HG03039 (cell line): Measurements from ENCODE around the gene MINDY4B.
"Not testable (repeated sequence)": the region's sequence is repeated elsewhere in the genome, so short reads cannot be mapped to it uniquely, and the experiment has no call there.

ENCODE experiments used
- ATAC-seq: cut with Tn5 transposase; IDR thresholded peaks from one replicate; pipeline ENCODE4 v1.9.1; 2021; ENCODE audit warnings: mild to moderate bottlenecking, moderate library complexity; ENCODE audit not compliant: unreplicated experiment

Gene MINDY4B

DNA sequence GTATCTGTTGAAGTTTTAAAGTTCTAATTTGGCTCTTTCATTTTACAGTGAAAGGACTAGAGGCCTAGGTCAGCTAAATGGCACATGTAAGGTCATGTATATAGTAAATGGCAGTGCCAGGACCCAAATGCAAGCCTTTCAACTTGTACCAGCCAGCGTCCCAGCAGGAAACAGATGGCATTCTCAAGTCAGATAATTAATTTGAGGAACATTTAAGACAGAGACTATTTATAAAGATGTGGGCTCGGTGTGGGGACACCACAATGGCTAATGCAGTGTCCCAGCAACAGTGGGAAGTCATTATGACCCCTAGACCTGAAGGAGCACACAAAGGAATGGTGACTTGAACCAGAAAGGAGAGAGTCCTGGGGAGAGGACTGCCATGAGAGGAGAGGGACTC, 6.1 kb downstream of the MINDY4B start:
- ATAC-seq: no peak

GRCh38 chr3:150898046-150898754, 7.0 kb downstream of the MINDY4B start:
- no peak for ATAC-seq

DNA sequence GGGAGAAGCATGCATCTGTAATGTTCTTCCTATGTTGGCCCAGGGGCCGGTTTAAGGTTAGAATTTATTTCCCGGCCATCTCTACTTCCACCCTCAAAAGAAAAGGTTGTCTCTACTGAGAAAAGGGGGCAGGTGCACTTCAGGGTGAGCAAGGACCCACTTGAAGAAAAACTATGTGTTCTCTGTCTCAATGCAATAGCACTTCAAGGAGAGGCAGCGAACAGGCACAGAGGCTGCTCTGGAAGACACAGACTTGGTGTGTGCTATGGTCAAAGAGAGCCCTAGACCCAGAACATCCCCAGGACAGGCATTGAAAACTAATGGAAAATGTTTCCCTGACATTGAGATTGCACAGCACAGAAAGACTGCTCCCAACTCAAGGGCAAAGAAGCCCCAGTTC, 7.6 kb downstream of the MINDY4B start:
- ATAC-seq: no peak

DNA sequence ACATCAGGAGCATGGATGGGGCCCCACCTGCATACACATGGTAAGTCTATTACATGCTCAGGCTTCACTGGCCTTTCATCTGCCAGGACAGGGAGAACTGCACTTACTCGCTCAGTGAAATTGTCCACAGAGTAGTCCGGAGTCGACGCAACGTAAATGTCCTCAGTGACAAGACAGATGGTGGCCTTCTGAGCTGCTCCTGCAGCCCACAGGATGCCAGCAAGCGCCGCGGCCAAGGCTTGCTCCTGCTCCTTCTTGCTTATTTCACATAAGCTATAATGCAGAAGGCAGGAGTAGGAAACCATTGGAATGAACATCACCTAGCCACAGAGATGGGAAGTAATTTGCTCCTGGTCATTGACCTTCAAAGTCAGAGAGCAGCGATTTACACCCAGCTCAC, 14.4 kb downstream of the MINDY4B start:
- no peak for ATAC-seq

DNA sequence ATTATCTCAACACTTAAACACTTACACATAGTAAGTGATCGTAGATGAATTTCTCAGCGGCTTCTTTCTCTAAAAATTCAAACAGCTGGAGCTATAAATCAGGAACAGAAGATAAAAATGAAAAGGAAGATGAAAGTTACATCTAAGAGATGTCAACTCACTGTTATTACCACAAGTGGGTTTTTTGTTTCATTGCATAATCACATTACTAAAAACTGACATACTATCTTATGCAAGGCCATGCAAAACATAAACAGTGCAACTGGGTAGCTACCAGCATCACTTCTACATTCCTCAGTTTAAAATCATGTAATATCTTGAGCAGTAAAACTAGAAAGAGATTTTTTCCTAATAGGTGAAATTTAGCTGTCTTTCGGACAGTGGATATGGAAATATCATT, 14.9 kb downstream of the MINDY4B start:
- no peak for ATAC-seq

DNA sequence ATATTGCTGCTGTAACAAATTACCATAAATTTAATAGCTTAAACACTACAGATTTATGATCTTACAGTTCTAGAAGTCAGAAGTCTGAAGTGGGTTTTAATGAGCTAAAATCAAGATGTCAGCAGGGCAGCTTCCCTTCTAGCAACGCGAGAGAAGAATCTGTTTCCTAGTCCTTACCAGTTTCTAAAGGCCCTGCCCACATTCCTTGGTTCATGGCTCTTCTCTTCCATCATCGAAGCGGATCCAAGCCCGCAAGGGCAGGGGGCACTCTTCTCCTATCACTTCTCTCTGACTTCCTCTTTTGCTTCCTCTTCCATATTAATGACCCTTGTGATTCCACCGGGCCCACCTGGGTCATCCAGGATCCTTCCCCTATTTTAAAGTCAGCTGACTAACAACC, 16.1 kb downstream of the MINDY4B start:
- ATAC-seq: no peak

GRCh38 chr3:150887031-150887430, 18.2 kb downstream of the MINDY4B start:
- no peak for ATAC-seq

DNA sequence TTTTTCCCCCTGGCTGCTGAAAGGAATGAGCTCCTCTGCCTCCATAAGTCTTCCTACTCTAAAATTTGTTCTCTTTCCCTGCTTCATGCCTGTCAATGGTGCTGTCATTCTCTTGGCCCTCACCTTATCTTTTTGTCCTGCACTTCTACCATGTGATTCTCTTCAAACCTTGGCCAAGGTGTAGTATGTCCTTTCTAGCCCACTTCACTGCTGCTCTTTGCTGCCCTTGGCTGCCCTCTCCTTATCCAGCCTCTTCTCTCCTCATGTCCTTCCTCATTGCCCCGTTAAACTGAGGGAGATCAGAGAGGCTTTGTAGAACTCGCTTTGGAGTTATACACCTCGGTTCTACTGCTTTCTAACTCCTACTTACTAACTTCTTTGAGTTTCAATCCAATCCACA, 19.7 kb downstream of the MINDY4B start:
- no peak for ATAC-seq

GRCh38 chr3:150878996-150879575, 26.2 kb downstream of the MINDY4B start:
- no peak for ATAC-seq

- no peak for ATAC-seq
Measured at GRCh38 chr3:150878290-150878689, 26.9 kb downstream of the MINDY4B start.

GRCh38 chr3:150877303-150877702, 27.9 kb downstream of the MINDY4B start:
- ATAC-seq: no peak

DNA sequence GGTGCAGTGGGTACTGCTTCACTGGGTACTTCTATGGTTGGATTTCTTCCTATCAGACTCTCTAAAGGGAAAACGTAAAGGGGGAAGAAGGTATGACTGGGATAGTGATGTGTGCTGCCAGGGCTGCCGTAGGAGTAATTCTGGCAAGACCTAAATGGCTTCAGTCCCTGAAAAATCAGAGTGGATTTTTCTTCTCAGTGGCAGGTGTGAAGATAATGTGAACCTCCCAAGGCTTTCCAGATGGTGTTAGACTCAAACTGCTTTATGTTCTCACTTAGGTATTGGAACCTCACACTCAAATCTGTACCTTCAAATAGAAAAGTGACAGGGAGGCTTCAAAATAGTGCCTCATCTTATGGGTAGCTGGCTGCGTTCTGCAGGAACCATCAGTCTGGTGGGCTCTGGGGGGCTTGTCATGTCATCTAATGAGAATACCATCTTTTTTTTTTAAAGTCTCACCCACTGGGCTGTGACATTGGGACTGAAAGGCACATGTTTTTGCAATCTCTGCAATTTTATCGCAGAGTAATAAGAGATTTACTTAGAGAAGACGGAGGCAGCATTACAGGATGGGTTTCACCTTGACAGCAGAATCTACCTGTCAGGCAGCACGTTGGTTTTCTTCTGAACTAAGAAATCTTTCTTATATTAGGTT, 28.5 kb downstream of the MINDY4B start:
- ATAC-seq: no peak

DNA sequence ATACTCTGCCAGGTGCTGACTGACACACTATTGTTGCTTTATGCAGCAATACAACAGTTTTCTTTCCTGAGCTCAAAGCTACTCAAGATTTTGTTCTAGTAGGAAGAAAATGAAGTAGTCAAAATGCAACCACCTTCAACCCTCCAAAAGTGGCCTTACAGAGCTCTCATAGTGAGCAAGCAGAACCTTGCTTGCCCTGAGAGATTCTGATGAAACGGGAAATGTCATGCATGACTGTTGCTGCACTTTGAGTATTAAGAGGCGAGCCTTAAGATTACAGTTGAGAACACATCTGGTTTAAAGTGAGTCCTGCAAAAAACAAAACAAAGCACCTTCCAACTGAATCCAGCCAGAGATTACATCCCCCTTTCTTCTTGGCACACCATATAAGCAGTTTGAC, 29.7 kb downstream of the MINDY4B start:
- no peak for ATAC-seq

- no peak for ATAC-seq
Measured at GRCh38 chr3:150874666-150875219, 30.5 kb downstream of the MINDY4B start.

- no peak for ATAC-seq
Measured at GRCh38 chr3:150871192-150871591, 34.0 kb downstream of the MINDY4B start.

DNA sequence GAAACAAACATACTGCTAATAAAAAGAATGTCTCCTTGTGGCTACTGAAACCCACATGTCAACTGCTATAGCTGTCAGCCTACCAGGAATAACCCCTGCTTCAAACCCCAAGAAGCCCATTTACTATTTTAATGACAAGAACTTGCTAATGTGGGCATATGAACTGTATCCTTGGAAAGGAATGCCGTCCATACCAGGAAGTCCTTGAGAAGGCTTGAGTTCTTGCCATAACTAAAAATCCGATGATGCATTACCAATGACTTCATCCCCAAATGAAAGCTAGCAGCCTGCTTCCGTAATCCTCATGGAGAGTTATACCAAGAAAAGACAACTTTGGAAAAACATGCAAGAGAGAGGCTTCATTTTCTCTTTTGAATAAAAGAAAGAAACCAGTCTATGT, 34.8 kb downstream of the MINDY4B start:
- no peak for ATAC-seq

- ATAC-seq: no peak
Measured at GRCh38 chr3:150868282-150868681, 37.0 kb downstream of the MINDY4B start.

- no peak for ATAC-seq
Measured at GRCh38 chr3:150867434-150867833, 37.8 kb downstream of the MINDY4B start.

- ATAC-seq: not testable (repeated sequence)
Measured at GRCh38 chr3:150863921-150864320, 41.3 kb downstream of the MINDY4B start.

GRCh38 chr3:150861851-150862250, 43.4 kb downstream of the MINDY4B start:
- no peak for ATAC-seq

- not testable (repeated sequence) for ATAC-seq
Measured at GRCh38 chr3:150857936-150858335, 47.3 kb downstream of the MINDY4B start.

- no peak for ATAC-seq
Measured at GRCh38 chr3:150850191-150850590, 55.0 kb downstream of the MINDY4B start.
